GM12878 (cell line): ENCODE measurements around the gene ZKSCAN1. TPM values are rescaled to one million over a fixed set of nuclear protein-coding genes. Genes with fewer than 3 reads are reported as not detected.
A peak's percentile ranks its signal among the peaks of the same experiment; 100 is the strongest.

Experiments used
- ATF7 ChIP-seq: fragments of 450-650 bp; IDR thresholded peaks from 2 replicates; pipeline ENCODE4 v1.6.1; 2016; ENCODE audit warnings: low read depth, mild to moderate bottlenecking
- CBX3 ChIP-seq: fragments of 200-600 bp; sonication (generic); IDR thresholded peaks from 2 replicates; pipeline ENCODE4 v1.6.1; 2016; ENCODE audit warnings: low read depth, borderline replicate concordance
- CREB1 ChIP-seq: IDR thresholded peaks from 2 replicates; pipeline ENCODE4 v1.6.1; 2012; ENCODE audit warnings: low read depth, mild to moderate bottlenecking, inconsistent platforms
- HDGF ChIP-seq: fragments of 450-650 bp; IDR thresholded peaks from 2 replicates; pipeline ENCODE4 v1.6.1; 2016; ENCODE audit warnings: antibody characterized with exemption
- IKZF1 ChIP-seq: fragments of 450-650 bp; conservative IDR thresholded peaks from 2 replicates; pipeline ENCODE4 v1.6.1; 2017; ENCODE audit warnings: antibody characterized with exemption, mild to moderate bottlenecking
- MEF2B ChIP-seq: fragments of 450-650 bp; IDR thresholded peaks from 2 replicates; pipeline ENCODE4 v1.6.1; 2018; ENCODE audit warnings: mild to moderate bottlenecking, moderate library complexity; ENCODE audit not compliant: partially characterized antibody, poor library complexity, severe bottlenecking
- MTA2 ChIP-seq: fragments of 450-650 bp; IDR thresholded peaks from 2 replicates; pipeline ENCODE4 v1.6.1; 2016; ENCODE audit warnings: low read depth, mild to moderate bottlenecking, moderate library complexity
- MXI1 ChIP-seq: fragments of 150-350 bp; IDR thresholded peaks from 2 replicates; pipeline ENCODE4 v1.6.1; 2011; ENCODE audit warnings: low read depth, mild to moderate bottlenecking, inconsistent platforms, low read length, improper control_type of control experiment
- NR2C1 ChIP-seq: fragments of 450-650 bp; IDR thresholded peaks from 2 replicates; pipeline ENCODE4 v1.6.1; 2017; ENCODE audit warnings: antibody characterized with exemption, mild to moderate bottlenecking, moderate library complexity
- NR2C2 ChIP-seq: IDR thresholded peaks from 2 replicates; pipeline ENCODE4 v1.6.1; 2011; ENCODE audit warnings: borderline replicate concordance, low read depth; ENCODE audit not compliant: control insufficient read depth, insufficient read length
- NR2F1 ChIP-seq: fragments of 450-650 bp; conservative IDR thresholded peaks from 2 replicates; pipeline ENCODE4 v1.6.1; 2017; ENCODE audit warnings: mild to moderate bottlenecking
- NRF1 ChIP-seq: conservative IDR thresholded peaks from 2 replicates; pipeline ENCODE4 v1.6.1; 2011; ENCODE audit warnings: mild to moderate bottlenecking, low read depth, low read length, improper control_type of control experiment
- PKNOX1 ChIP-seq: fragments of 450-650 bp; IDR thresholded peaks from 2 replicates; pipeline ENCODE4 v1.6.1; 2016; ENCODE audit warnings: mild to moderate bottlenecking
- POLR2AphosphoS5 ChIP-seq: IDR thresholded peaks from 2 replicates; pipeline ENCODE4 v1.6.1; 2011; ENCODE audit warnings: mild to moderate bottlenecking, low read length, inconsistent platforms
- RCOR1 ChIP-seq: conservative IDR thresholded peaks from 2 replicates; pipeline ENCODE4 v1.6.1; 2012; ENCODE audit warnings: low read depth, low read length, improper control_type of control experiment
- SIN3A ChIP-seq: IDR thresholded peaks from 2 replicates; pipeline ENCODE4 v1.6.1; 2012; ENCODE audit warnings: low read depth, low read length, improper control_type of control experiment
- SUZ12 ChIP-seq: fragments of 200-600 bp; sonication (generic); IDR thresholded peaks from one replicate; pipeline ENCODE4 v1.6.1; 2018; ENCODE audit warnings: antibody characterized with exemption, mild to moderate bottlenecking; ENCODE audit not compliant: unreplicated experiment
- TARDBP ChIP-seq: IDR thresholded peaks from 2 replicates; pipeline ENCODE4 v1.6.1; 2016; ENCODE audit warnings: borderline replicate concordance
- YY1 ChIP-seq: IDR thresholded peaks from 2 replicates; pipeline ENCODE4 v1.6.1; 2011; ENCODE audit warnings: low read depth, mild to moderate bottlenecking, low read length
- ZBED1 ChIP-seq: IDR thresholded peaks from 2 replicates; pipeline ENCODE4 v1.6.1; 2016; ENCODE audit warnings: borderline replicate concordance
- ZBTB11 ChIP-seq: fragments of 450-650 bp; formaldehyde crosslinking; IDR thresholded peaks from 2 replicates; pipeline ENCODE4 v1.5.0; 2022; ENCODE audit warnings: mild to moderate bottlenecking, missing genetic modification characterization
- ZBTB40 ChIP-seq: fragments of 450-650 bp; IDR thresholded peaks from 2 replicates; pipeline ENCODE4 v1.6.1; 2016; ENCODE audit warnings: mild to moderate bottlenecking, moderate library complexity, borderline replicate concordance
- polyA plus RNA-seq, 11 experiments: library from polyadenylated mRNA; depleted of rRNA in 4 of 11; unstranded in 6 of 11; stranded (reverse) in 5 of 11; fragments of >200 nt; fragmentation: Nextera tagmentation in 4 of 11; fragmentation: Illumina TruSeq in 1 of 11; extraction: Ambion mirVana in 4 of 11; extraction: Trizol in 1 of 11; gene quantifications; 1 replicate in 1 of 11; 2 replicates in 10 of 11; pipeline versions ENCODE4 v1.2.1 to v1.2.3, GENCODE V29; 2011 to 2016; ENCODE audit warnings: inconsistent platforms in 2 of 11, missing spikeins in 2 of 11, low read depth in 1 of 11
- total RNA-seq, 4 experiments: library from RNA; depleted of rRNA in 3 of 4; stranded (reverse); fragments of >200 nt in 3 of 4; fragmentation: Illumina TruSeq in 1 of 4; extraction: Trizol in 1 of 4; gene quantifications; 2 replicates each; pipeline versions ENCODE4 v1.2.1 to v1.2.3, GENCODE V29; 2013 to 2021

Gene ZKSCAN1
- total and polyA plus RNA-seq, 10 of the 15 experiments (the other 5 are each of a cell fraction or from before 2014, with no cell fraction given), result 3.2 to 34.4 (median 18.1) TPM

- TF ChIP-seq PKNOX1, result no peak
- no peak for TF ChIP-seq NRF1
- peak; percentile 74 for TF ChIP-seq YY1
- peak; percentile 80 for TF ChIP-seq IKZF1
- no peak for TF ChIP-seq SUZ12
- TF ChIP-seq SIN3A, result peak; percentile 44; the same call in 1 of the 2 replicates
- TF ChIP-seq NR2C1, result peak; percentile 69
- no peak for TF ChIP-seq RCOR1
- TF ChIP-seq HDGF, result no peak
- TF ChIP-seq ATF7, result 0 out of 2 replicates have a peak, but pooled peaks have one; percentile 32
- peak; percentile 96 for TF ChIP-seq CREB1
- peak; percentile 95 for TF ChIP-seq POLR2AphosphoS5
- no peak for TF ChIP-seq CBX3
- TF ChIP-seq MTA2, result 0 out of 2 replicates have a peak, but pooled peaks have one; percentile 10
- 0 out of 2 replicates have a peak, but pooled peaks have one; percentile 14 for TF ChIP-seq ZBED1
- TF ChIP-seq ZBTB11 (CRISPR knock-in tag), result peak; percentile 36; the same call in 1 of the 2 replicates
- peak; percentile 36; the same call in 1 of the 2 replicates for TF ChIP-seq NR2F1
- no peak for TF ChIP-seq MEF2B
- peak; percentile 62; the same call in 1 of the 2 replicates for TF ChIP-seq MXI1
- no peak for TF ChIP-seq NR2C2
- TF ChIP-seq ZBTB40, result peak; percentile 93
- peak; percentile 37; the same call in 1 of the 2 replicates for TF ChIP-seq TARDBP
Observed at GRCh38 chr7:100015232-100016214, at the start of gene ZKSCAN1 (continued).
